ENCODE data around the gene PAXX.

Gene PAXX

GRCh38 chr9:136947028-136947891, 45.0 kb upstream of the PAXX start:
- TF ChIP-seq POLR2AphosphoS5 (IDR thresholded peaks at IDR 0.05; ENCODE audit: low read depth) (no peak), GABPA (IDR thresholded peaks at IDR 0.05; ENCODE audit: low read depth) (no peak), SPI1 (IDR thresholded peaks at IDR 0.05; ENCODE audit: borderline replicate concordance, low read depth) (no peak), CTCF (IDR thresholded peaks at IDR 0.05; ENCODE audit: insufficient read depth, low read length) (no peak)
- TF ChIP-seq, protein P1, sequence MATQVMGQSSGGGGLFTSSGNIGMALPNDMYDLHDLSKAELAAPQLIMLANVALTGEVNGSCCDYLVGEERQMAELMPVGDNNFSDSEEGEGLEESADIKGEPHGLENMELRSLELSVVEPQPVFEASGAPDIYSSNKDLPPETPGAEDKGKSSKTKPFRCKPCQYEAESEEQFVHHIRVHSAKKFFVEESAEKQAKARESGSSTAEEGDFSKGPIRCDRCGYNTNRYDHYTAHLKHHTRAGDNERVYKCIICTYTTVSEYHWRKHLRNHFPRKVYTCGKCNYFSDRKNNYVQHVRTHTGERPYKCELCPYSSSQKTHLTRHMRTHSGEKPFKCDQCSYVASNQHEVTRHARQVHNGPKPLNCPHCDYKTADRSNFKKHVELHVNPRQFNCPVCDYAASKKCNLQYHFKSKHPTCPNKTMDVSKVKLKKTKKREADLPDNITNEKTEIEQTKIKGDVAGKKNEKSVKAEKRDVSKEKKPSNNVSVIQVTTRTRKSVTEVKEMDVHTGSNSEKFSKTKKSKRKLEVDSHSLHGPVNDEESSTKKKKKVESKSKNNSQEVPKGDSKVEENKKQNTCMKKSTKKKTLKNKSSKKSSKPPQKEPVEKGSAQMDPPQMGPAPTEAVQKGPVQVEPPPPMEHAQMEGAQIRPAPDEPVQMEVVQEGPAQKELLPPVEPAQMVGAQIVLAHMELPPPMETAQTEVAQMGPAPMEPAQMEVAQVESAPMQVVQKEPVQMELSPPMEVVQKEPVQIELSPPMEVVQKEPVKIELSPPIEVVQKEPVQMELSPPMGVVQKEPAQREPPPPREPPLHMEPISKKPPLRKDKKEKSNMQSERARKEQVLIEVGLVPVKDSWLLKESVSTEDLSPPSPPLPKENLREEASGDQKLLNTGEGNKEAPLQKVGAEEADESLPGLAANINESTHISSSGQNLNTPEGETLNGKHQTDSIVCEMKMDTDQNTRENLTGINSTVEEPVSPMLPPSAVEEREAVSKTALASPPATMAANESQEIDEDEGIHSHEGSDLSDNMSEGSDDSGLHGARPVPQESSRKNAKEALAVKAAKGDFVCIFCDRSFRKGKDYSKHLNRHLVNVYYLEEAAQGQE (IDR thresholded peaks at IDR 0.05; ENCODE audit: insufficient replicate concordance, low read depth) = no peak
- Histone ChIP-seq H3K27me3 (ENCODE audit: insufficient read depth, poor library complexity, severe bottlenecking) (no peaks in the 10 kb centered on the region), H3K4me3 (replicated peaks; ENCODE audit: insufficient read depth, low read length) (no peak overlapping the region), H3K27ac (replicated peaks) (no peak overlapping the region)
- no peak for DNase-seq (ENCODE audit: low read depth in 1 of 2, low spot score in 1 of 2)

GRCh38 chr9:136947955-136948510, 44.2 kb upstream of the PAXX start:
- TF ChIP-seq GABPA (IDR thresholded peaks at IDR 0.05; ENCODE audit: low read depth) (no peak), SPI1 (IDR thresholded peaks at IDR 0.05; ENCODE audit: borderline replicate concordance, low read depth) (no peak), CTCF (IDR thresholded peaks at IDR 0.05; ENCODE audit: insufficient read depth, low read length) (no peak), POLR2AphosphoS5 (IDR thresholded peaks at IDR 0.05; ENCODE audit: low read depth) (no peak)
- TF ChIP-seq, protein P1 (IDR thresholded peaks at IDR 0.05; ENCODE audit: insufficient replicate concordance, low read depth) = no peak
- DNase-seq (ENCODE audit: low read depth in 1 of 2, low spot score in 1 of 2) = peak in 1 of 2 experiments; percentile 40
- no peak overlapping the region for H3K4me3 ChIP-seq (replicated peaks; ENCODE audit: insufficient read depth, low read length)
- H3K27ac ChIP-seq (replicated peaks) = no peak overlapping the region
- H3K27me3 ChIP-seq (ENCODE audit: insufficient read depth, poor library complexity, severe bottlenecking) = no peaks in the 10 kb centered on the region

DNA sequence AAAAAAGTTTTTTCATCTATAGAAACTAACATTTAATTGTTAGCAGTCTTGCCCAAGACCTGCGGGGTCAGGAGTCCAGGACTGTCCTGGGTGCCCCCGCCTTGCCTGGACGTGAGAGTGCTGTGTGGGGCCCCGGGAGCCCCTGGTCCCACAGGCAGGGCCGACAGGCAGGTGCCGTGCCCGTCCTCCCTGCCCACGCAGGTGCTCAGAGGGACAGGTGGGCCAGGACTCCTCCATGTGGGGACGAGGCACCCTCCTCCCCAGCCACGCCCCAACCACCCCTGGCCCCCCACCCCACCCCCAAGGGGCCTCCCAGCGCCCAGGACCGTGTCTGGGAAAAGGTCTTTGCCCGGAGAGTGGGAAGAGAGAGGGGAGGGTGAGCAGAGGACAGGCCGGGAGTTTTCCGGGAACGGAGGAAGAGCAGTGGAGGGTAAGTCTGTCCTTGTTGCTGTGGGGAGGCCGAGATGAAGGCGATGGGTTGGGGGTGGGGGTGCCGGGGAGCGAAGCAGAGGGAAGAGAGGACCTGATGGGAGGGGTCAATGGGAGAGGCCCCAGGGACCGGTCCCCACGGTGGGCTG, 42.9 kb upstream of the PAXX start:
- no peak for DNase-seq (ENCODE audit: low read depth in 1 of 2, low spot score in 1 of 2)
- Histone ChIP-seq H3K27ac (replicated peaks) (peak overlapping the region; percentile 77), H3K27me3 (ENCODE audit: insufficient read depth, poor library complexity, severe bottlenecking) (no peaks in the 10 kb centered on the region), H3K4me3 (replicated peaks; ENCODE audit: insufficient read depth, low read length) (peak overlapping the region; percentile 66)
- TF ChIP-seq, protein P1 (IDR thresholded peaks at IDR 0.05; ENCODE audit: insufficient replicate concordance, low read depth) = no peak
- no peak for TF ChIP-seq GABPA (IDR thresholded peaks at IDR 0.05; ENCODE audit: low read depth)
- TF ChIP-seq SPI1 (IDR thresholded peaks at IDR 0.05; ENCODE audit: borderline replicate concordance, low read depth) = no peak

Measured in HL-60 (cell line).